Measurements from ENCODE around the gene GID8. TPM values are rescaled to one million over a fixed set of nuclear protein-coding genes. Genes with fewer than 3 reads are reported as not detected.

The GID8 gene
- total RNA-seq, 1 donor from 2014 or later, result 69.2 TPM

DNA sequence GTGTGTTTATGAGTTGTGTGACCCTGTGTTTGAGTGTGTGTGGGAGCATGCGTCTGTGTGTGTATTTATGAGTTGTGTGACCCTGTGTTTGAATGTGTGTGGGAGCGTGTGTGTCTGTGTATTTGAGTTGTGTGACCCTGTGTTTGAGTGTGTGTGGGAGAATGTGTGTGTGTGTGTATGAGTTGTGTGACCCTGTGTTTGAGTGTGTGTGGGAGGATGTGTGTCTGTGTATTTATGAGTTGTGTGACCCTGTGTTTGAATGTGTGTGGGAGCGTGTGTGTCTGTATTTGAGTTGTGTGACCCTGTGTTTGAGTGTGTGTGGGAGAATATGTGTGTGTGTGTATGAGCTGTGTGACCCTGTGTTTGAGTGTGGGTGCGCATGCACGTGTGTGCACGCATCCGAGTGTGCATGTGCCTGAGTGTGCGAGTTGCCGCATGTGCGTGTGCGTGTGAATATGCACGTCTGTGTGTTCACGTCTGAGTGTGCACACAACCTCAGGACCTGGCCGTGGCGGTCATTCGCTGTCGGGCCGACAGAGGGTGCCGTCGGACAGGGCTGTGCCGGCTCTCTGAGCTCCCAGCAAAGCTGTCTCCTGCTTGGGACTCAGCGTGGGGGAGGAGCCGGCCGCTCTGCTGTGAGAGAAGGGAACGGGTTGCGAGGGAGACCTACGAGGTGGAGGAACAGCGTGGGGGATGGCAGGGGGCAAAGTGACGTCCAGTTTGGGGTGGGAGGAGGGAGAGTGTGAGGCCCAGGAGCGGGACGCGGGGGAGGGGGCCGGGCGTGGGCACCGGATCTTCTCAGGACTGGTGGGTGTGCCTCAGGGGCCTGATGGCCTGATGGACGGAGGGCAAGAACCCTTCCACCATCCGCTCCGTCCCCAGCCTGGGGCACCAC lies 34.2 kb downstream of the GID8 start:
- Histone ChIP-seq H3K36me3 (ENCODE audit: control insufficient read depth, insufficient read depth, low read length) (no peaks in the 10 kb centered on the region), H3K27me3 (ENCODE audit: control insufficient read depth, insufficient read depth, low read length) (peaks cover 31% of the 10 kb centered on the region), H3K4me3 (ENCODE audit: low read depth, low read length) (no peak overlapping the region)
- FAIRE-seq (no peak), DNase-seq (ENCODE audit: low read depth) (peak; percentile 56)
- TF ChIP-seq CTCF (IDR thresholded peaks at IDR 0.05; ENCODE audit: insufficient read depth, low read length, severe bottlenecking), result peak; percentile 96

DNA sequence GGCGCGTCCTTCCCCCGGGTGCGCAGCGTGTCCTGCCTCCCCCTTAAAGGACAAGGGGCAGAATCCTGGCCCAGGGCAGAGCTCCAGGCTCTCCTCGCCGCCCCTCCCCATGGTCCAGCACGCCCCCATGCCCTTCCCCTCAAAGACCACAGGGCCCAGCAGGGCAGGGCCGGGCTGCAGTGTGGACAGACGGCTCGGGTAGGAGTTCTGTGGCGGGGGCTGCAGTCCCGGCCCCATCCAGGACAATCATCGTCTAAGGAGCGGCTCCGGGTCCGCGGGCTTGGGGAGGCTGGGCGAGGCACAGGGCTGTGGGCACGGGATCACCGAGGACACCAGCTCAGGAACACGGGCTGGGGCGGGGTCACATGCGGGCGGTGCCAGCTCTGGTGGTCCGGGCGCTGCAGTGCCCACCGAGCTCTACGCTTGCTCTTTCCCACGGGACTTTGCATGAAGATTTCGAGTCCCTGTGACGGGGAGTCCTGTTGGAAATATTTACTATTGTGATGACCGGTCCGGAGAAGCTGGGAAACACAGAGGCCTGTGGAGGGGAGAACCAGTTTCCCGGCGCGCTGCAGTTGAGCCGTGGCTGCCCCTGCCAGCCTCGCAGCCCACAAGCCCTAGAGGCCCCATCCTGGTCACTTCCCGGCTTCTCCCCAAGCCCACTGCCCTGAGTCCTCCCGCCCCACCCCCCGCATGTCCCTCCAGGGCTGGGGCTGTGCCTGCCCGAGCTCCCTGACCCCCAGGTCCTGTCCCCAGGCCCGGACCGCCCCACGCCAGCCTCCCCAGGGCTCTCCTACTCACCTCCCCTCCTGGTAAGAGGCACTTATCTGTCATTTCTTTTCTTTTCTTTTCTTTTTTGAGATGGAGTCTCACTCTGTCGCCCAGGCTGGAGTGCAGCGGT lies 35.1 kb downstream of the GID8 start:
- DNase-seq (ENCODE audit: low read depth) (no peak), FAIRE-seq (no peak)
- no peak for TF ChIP-seq CTCF (IDR thresholded peaks at IDR 0.05; ENCODE audit: insufficient read depth, low read length, severe bottlenecking)
- H3K4me3 ChIP-seq (ENCODE audit: low read depth, low read length), result no peak overlapping the region
- no peaks in the 10 kb centered on the region for H3K36me3 ChIP-seq (ENCODE audit: control insufficient read depth, insufficient read depth, low read length)
- peaks cover 31% of the 10 kb centered on the region for H3K27me3 ChIP-seq (ENCODE audit: control insufficient read depth, insufficient read depth, low read length)

DNA sequence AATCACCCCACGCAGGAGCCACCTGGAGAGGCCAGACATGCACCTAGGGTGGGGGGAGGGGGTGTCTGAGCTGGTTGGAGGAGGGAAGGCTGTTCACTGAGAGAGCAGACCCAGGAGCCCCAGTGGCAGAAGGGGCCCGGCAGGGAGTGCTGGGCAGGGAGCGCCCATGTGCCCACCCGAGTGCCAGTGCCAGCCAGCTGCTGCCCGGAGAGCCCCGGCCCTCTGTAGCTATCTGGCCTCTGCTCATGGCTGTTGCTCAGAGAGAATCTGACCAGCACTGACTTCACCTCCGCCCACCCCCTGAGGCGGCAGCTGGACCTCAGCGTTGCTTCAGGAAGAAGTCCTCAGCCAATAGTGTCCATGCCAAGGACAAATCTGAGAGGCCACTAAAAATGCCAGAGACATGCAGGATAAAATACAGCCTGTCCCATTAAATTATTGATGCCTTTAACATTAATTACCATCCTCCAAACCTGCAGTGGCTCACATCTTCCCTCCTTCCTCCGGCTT lies 37.4 kb downstream of the GID8 start:
- Histone ChIP-seq H3K4me3 (ENCODE audit: low read depth, low read length) (no peak overlapping the region), H3K36me3 (ENCODE audit: control insufficient read depth, insufficient read depth, low read length) (no peaks in the 10 kb centered on the region), H3K27me3 (ENCODE audit: control insufficient read depth, insufficient read depth, low read length) (peaks cover 37% of the 10 kb centered on the region)
- no peak for TF ChIP-seq CTCF (IDR thresholded peaks at IDR 0.05; ENCODE audit: insufficient read depth, low read length, severe bottlenecking)
- FAIRE-seq, result no peak
- no peak for DNase-seq (ENCODE audit: low read depth)

DNA sequence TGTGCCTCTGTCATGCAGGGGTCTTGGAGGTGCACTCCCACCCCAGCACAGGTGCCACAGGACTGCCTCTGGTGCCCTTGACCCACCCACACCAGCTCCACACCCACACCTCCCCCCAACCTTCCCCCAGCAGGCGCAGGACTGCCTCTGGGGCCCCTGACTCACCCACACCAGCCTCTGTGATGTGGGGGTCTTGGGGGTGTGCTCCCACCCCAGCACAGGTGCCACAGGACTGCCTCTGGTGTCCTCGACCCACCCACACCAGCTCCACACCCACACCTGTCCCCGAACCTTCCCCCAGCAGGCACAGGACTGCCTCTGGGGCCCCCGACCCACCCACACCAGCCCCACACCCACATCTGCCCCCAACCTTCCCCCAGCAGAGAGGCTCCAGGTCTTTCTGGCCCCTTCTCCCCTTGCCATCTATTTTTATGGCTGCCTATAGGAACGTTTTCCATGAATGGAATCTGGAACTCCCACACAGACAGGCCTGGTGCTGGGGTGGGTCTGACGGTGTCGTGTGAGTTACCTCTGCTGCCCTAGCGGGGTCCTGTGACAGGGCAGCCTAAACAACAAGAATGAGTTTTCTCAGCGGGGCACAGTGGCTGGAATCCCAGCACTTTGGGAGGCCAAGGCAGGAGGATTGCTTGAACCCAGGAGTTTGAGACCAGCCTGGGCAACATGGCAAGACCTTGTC lies 38.0 kb downstream of the GID8 start:
- no peak for FAIRE-seq
- no peak for DNase-seq (ENCODE audit: low read depth)
- Histone ChIP-seq H3K36me3 (ENCODE audit: control insufficient read depth, insufficient read depth, low read length) (no peaks in the 10 kb centered on the region), H3K4me3 (ENCODE audit: low read depth, low read length) (no peak overlapping the region), H3K27me3 (ENCODE audit: control insufficient read depth, insufficient read depth, low read length) (peaks cover 39% of the 10 kb centered on the region)
- TF ChIP-seq CTCF (IDR thresholded peaks at IDR 0.05; ENCODE audit: insufficient read depth, low read length, severe bottlenecking), result no peak

- DNase-seq (ENCODE audit: low read depth) (no peak), FAIRE-seq (no peak)
- Histone ChIP-seq H3K36me3 (ENCODE audit: control insufficient read depth, insufficient read depth, low read length) (no peaks in the 10 kb centered on the region), H3K4me3 (ENCODE audit: low read depth, low read length) (no peak overlapping the region), H3K27me3 (ENCODE audit: control insufficient read depth, insufficient read depth, low read length) (peaks cover 41% of the 10 kb centered on the region)
- TF ChIP-seq CTCF (IDR thresholded peaks at IDR 0.05; ENCODE audit: insufficient read depth, low read length, severe bottlenecking), result no peak
Observed at GRCh38 chr20:62976886-62977285, 38.9 kb downstream of the GID8 start.

Data from bronchial epithelial cell (primary cell).